Measurements from ENCODE around the gene GUCY1A2.

GUCY1A2 gene

DNA sequence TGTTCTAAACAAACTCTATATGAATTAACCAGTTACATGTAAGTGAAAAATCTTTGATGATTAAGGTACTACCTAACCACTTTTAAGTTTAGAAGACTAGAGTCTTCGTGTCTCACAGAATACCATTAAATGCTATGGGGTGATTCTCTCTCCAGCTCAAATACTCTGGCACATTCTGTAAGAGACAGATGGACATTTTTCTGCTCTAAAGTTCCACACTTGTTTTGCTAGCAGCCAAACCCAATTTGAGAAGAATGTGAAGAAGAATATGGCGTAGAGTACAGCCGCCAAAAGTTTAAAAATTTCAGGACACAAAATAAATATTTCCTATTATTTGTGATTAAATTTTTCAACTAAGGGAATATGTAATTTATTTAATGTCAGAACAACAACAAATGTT is 339.1 kb downstream of the GUCY1A2 start:
- TF ChIP-seq, protein P1, sequence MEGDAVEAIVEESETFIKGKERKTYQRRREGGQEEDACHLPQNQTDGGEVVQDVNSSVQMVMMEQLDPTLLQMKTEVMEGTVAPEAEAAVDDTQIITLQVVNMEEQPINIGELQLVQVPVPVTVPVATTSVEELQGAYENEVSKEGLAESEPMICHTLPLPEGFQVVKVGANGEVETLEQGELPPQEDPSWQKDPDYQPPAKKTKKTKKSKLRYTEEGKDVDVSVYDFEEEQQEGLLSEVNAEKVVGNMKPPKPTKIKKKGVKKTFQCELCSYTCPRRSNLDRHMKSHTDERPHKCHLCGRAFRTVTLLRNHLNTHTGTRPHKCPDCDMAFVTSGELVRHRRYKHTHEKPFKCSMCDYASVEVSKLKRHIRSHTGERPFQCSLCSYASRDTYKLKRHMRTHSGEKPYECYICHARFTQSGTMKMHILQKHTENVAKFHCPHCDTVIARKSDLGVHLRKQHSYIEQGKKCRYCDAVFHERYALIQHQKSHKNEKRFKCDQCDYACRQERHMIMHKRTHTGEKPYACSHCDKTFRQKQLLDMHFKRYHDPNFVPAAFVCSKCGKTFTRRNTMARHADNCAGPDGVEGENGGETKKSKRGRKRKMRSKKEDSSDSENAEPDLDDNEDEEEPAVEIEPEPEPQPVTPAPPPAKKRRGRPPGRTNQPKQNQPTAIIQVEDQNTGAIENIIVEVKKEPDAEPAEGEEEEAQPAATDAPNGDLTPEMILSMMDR (conservative IDR thresholded peaks at IDR 0.05), result no peak
- no peak for TF ChIP-seq ZFX (IDR thresholded peaks at IDR 0.05)
- no peak overlapping the region for H3K27ac ChIP-seq

DNA sequence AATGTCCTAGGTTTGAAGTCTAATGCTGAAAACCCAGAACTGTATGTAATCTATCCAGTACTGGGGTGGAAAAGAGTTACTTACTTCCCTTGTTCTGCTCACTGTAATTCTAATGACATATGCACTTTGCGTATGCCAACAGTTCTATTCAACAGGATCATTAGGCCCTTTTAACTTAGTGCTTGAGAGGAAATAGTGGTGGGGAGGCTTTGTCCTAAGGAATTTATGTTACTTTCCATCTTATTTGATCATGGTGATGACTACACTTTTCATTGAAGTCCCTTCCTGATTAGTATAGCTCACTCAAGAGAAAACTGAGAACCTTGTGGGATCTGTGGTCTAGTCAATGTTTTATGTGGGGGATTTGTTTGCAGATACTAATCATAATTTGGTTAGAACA is 348.2 kb downstream of the GUCY1A2 start:
- no peak for TF ChIP-seq ZFX (IDR thresholded peaks at IDR 0.05)
- TF ChIP-seq, protein P1 (conservative IDR thresholded peaks at IDR 0.05), result no peak

DNA sequence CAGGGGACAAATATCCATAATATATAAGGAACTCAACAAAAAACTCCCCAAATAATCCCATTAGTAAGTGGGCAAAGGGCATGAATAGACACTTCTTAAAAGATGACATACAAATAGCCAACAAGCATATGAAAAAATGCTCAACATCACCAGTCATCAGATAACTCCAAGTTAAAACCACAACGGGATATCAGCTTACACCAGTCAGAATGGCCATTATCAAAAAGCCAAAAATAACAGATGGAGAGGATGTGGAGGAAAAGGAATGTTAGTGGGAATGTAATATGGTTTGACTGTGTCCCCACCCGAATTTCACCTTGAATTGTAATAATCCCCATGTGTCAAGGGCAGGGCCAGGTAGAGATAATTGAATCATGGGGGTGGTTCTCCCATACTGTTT is 350.1 kb downstream of the GUCY1A2 start:
- TF ChIP-seq ZFX (IDR thresholded peaks at IDR 0.05), result no peak
- TF ChIP-seq, protein P1 (conservative IDR thresholded peaks at IDR 0.05), result no peak
- H3K27ac ChIP-seq, result no peak overlapping the region

More for the DNA sequence above, 348.2 kb downstream of the GUCY1A2 start:
- H3K27ac ChIP-seq, result no peak overlapping the region

DNA sequence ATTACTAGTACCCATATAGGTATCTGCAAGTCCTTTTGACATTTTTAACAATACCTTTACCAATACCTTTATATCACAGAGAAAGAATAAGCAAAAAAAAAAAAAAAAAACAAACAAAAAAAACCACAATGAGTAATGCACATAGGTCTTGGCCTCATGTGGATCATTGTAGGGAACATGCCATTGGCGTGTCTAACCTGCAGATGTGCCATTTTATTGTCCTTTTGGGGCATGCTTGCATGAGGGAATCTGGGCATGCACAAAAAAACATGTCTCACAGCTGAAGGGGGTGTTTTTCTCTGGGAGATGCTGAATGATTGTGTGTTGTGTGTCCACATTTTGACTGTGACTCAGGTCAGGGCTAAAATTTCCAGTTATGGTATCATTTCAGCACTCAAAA is 361.6 kb downstream of the GUCY1A2 start:
- H3K27ac ChIP-seq, result no peak overlapping the region
- no peak for TF ChIP-seq ZFX (IDR thresholded peaks at IDR 0.05)
- TF ChIP-seq, protein P1 (conservative IDR thresholded peaks at IDR 0.05), result no peak

DNA sequence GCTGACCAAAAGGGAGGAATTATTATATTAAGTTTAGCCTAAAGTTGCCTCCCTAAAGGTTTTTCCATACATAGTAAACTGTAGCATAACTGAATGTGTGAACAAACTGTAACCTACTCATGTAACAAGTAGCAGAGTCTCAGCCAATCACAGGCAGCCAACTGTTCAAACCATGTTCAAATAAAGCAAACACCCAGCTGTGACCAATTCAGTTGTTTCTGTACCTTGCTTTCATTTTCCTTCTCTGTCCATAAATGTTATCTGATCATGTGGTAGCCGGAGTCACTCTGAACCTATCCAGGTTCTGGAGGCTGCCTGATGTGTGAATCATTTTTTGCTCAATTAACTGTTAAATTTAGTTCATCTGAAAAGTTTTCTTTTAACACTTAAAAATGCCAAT is 373.5 kb downstream of the GUCY1A2 start:
- H3K27ac ChIP-seq, result no peak overlapping the region
- TF ChIP-seq, protein P1 (conservative IDR thresholded peaks at IDR 0.05), result no peak
- no peak for TF ChIP-seq ZFX (IDR thresholded peaks at IDR 0.05)

DNA sequence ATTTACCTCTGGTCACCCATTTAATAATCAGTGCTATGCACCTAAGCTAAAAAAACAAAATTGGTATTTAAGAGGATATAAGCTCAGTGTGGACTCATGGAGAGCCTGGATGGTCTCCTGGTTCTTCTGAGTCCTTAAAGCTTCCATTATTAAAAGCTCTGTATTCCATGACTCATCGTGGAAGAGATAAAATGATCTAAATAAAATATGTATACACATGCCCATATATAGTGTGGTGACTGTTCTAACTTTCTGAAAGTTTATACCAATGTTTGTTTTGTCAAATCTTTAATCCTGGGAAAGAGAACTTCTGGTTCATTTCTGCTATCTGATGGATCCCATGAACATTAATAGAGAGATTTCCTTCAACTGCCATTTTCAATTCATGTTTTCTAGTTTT is 375.9 kb downstream of the GUCY1A2 start:
- TF ChIP-seq, protein P1 (conservative IDR thresholded peaks at IDR 0.05), result no peak
- no peak for TF ChIP-seq ZFX (IDR thresholded peaks at IDR 0.05)
- H3K27ac ChIP-seq, result no peak overlapping the region

DNA sequence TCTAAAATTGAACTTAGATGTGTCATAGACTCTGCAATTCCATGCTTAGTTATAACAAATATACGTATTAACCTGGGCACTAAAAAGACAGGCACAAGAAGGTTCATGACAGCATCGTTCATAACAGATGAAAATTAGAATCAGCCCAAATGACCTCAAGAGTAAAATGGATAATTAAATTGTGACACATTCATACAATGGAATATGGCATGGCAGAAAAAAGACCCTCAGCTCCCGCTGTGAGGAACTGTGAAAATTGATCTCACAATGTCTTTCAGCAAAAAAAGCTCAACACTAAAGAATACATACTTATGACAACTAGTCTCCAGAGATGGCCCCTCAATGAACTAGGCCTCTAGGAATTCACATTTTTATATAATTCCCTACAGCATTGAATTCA is 386.0 kb downstream of the GUCY1A2 start:
- no peak overlapping the region for H3K27ac ChIP-seq
- TF ChIP-seq ZFX (IDR thresholded peaks at IDR 0.05), result no peak
- TF ChIP-seq, protein P1 (conservative IDR thresholded peaks at IDR 0.05), result no peak
